ENCODE measurements around the gene SPECC1. TPM values are rescaled to one million over a fixed set of nuclear protein-coding genes. Genes with fewer than 3 reads are reported as not detected.

The SPECC1 gene
- total RNA-seq (2012; rRNA removed) (26.2 and 35.3 TPM in 2 replicates), polyA plus RNA-seq (2012; rRNA removed) (15.4 and 16.9 TPM in 2 replicates), Bru-seq, nascent RNA (percentile 58 among the genes with signal in this experiment), BruChase-seq, experiment 1, labeled RNA remaining after a 6-hour chase (percentile 60 among the genes with signal in this experiment), BruChase-seq, experiment 2, labeled RNA remaining after a 2-hour chase (percentile 60 among the genes with signal in this experiment)
- polyA plus RNA-seq (2012; cell fraction: cytosol; rRNA removed) = 6.3 and 8.2 TPM in 2 replicates
- polyA plus RNA-seq (2012; cell fraction: nucleus; rRNA removed; ENCODE audit: low replicate concordance) = 9.2 and 18.9 TPM in 2 replicates
- long read RNA-seq, full-length matches to known transcripts = 8 of 28 reads
- long read RNA-seq, partial matches to known transcripts = 9 of 28 reads
- long read RNA-seq, other reads (novel, unspliced or antisense) = 11 of 28 reads

GRCh38 chr17:20009302-20010098 is at the start of gene SPECC1:
TSS of gene SPECC1 (plus strand) at chr17:20009359. CDS start at chr17:20096652, 87,293 bp downstream.
- H3K9ac ChIP-seq (ENCODE audit: low read depth, low read length) = peak within 1 kb of the TSS; percentile 31
- H2AK9ac ChIP-seq (replicated peaks; ENCODE audit: low read depth, low read length, poor library complexity) = peak within 1 kb of the TSS; percentile 66
- no peak within 1 kb of the TSS; the same call in 1 of the 2 replicates for H2BK20ac ChIP-seq (ENCODE audit: low read depth, low read length)
- WGBS, 2 experiments (ENCODE audit: extremely low coverage in 2 of 2, insufficient read length in 1 of 2) = 0% methylated on average over 29 of the region's 96 CpGs; no CpG with 5 or more reads in 1 of the 2 experiments
- H3K4me1 ChIP-seq (ENCODE audit: control insufficient read depth, insufficient read depth, low read length) = no peaks in the 10 kb centered on the region
- no peaks in the 10 kb centered on the region for H3K36me3 ChIP-seq (ENCODE audit: control insufficient read depth, insufficient read depth, low read length)
- H3K18ac ChIP-seq (ENCODE audit: low read depth, low read length) = no peak within 1 kb of the TSS
- DNase-seq = peak; percentile 43
- no TSS peak for BruUV-seq (replicated peaks)
- H3K9me3 ChIP-seq (ENCODE audit: control insufficient read depth, insufficient read depth, low read length) = no peaks in the 10 kb centered on the region
- peak; percentile 99 for ATAC-seq (ENCODE audit: low read depth)
- no peak within 1 kb of the TSS for H3K27ac ChIP-seq (ENCODE audit: insufficient read depth, low read length)
- H3K79me1 ChIP-seq (ENCODE audit: low read depth in 1 of 2, low read length in 2 of 2) = no peaks in the 10 kb centered on the region
- peak within 1 kb of the TSS; percentile 44; the same call in 1 of the 2 replicates for H2BK120ac ChIP-seq (ENCODE audit: low read depth, low read length)
- H4K5ac ChIP-seq (ENCODE audit: low read depth, low read length) = no peak within 1 kb of the TSS
- ChIA-PET POLR2A (ENCODE audit: unreplicated experiment) (no interaction called here), CTCF (interaction anchor here (0.6 to 1.7 kb wide), 12 partner anchors 11 to 214 kb away, joined by 3 to 7 read pairs (median 4); no protein-coding TSS in a partner anchor)
- in situ Hi-C loops (cut with MboI; ENCODE audit: low sequenced_read_pairs) (no loop called here), intact Hi-C loops (cut with micrococcal nuclease) (loop anchor here (1.0 to 5.0 kb wide), 2 partner anchors 93 to 107 kb away; no protein-coding TSS in a partner anchor), dilution Hi-C loops (cut with HindIII; ENCODE audit: low sequenced_read_pairs, unreplicated experiment) (no loop called here)
- H3K56ac ChIP-seq (ENCODE audit: extremely low read depth, insufficient read depth, low read length) = 0 out of 2 replicates have a peak within 1 kb of the TSS, but pooled peaks have one; percentile 20
- H3K14ac ChIP-seq (replicated peaks; ENCODE audit: low read depth, low read length) = peak within 1 kb of the TSS; percentile 88; the same call in 1 of the 2 replicates
- TF ChIP-seq RCOR1 (IDR thresholded peaks at IDR 0.05; ENCODE audit: insufficient replicate concordance, low read length) (no peak), SMC3 (IDR thresholded peaks at IDR 0.05; ENCODE audit: low read depth, low read length) (peak; percentile 44; the same call in 1 of the 2 replicates), FOS (IDR thresholded peaks at IDR 0.05; ENCODE audit: low read depth, low read length) (no peak), POLR2A (IDR thresholded peaks at IDR 0.05; ENCODE audit: low read depth, low read length) (no peak), CTCF (conservative IDR thresholded peaks at IDR 0.05; ENCODE audit: low read depth, low read length) (peak; percentile 96), MAZ (IDR thresholded peaks at IDR 0.05; ENCODE audit: borderline replicate concordance, low read depth, low read length) (no peak), RAD21 (IDR thresholded peaks at IDR 0.05; ENCODE audit: low read length) (peak; percentile 53)
- H3K4ac ChIP-seq (ENCODE audit: low read depth, low read length) = peak within 1 kb of the TSS; percentile 60; the same call in 1 of the 2 replicates
- H4K20me1 ChIP-seq (ENCODE audit: insufficient read depth, low read length) = no peaks in the 10 kb centered on the region
- H3K4me3 ChIP-seq (ENCODE audit: insufficient read depth, low read depth, low read length) = peak within 1 kb of the TSS; percentile 51
- peak within 1 kb of the TSS in 1 of 2 experiments; percentile 80; a peak in 1 of 4 replicates for H4K8ac ChIP-seq (ENCODE audit: low read depth in 2 of 2, low read length in 2 of 2)
- 0 out of 3 replicates have a peak within 1 kb of the TSS, but pooled peaks have one; percentile 28 for H2BK15ac ChIP-seq (ENCODE audit: low read depth, low read length)
- H3K4me2 ChIP-seq (ENCODE audit: low read depth, low read length) = peak within 1 kb of the TSS; percentile 92
- peak within 1 kb of the TSS; percentile 100 for H2AFZ ChIP-seq (replicated peaks; ENCODE audit: low read length, poor library complexity)
- H3K9me1 ChIP-seq (ENCODE audit: insufficient read depth, low read length) = no peaks in the 10 kb centered on the region
- H4K91ac ChIP-seq (ENCODE audit: insufficient read depth, low read depth, low read length) = peak within 1 kb of the TSS; percentile 39; the same call in 1 of the 2 replicates
- no peak within 1 kb of the TSS for H2AK5ac ChIP-seq (ENCODE audit: low read depth, low read length)
- peaks cover 36% of the 10 kb centered on the region for H3K27me3 ChIP-seq (ENCODE audit: control insufficient read depth, insufficient read depth, low read length)
- H3K23ac ChIP-seq (ENCODE audit: low read depth, low read length) = 0 out of 2 replicates have a peak within 1 kb of the TSS, but pooled peaks have one; percentile 31
- no peak within 1 kb of the TSS for H2BK5ac ChIP-seq (ENCODE audit: low read depth, low read length, poor library complexity, severe bottlenecking)

Measured in IMR-90 (cell line).